IMR-90 (cell line): ENCODE results near the gene MYO7B. TPM values are rescaled to one million over a fixed set of nuclear protein-coding genes. Genes with fewer than 3 reads are reported as not detected.

Source experiments
- ATAC-seq: fragments of 200-7000 bp; cut with Tn5 transposase; 2 replicates; pipeline ENCODE4 v1.9.1; 2020; ENCODE audit warnings: low read depth, mild to moderate bottlenecking, moderate library complexity
- BruUV-seq: library from RNA; stranded (reverse); fragments of 400-500 nt; replicated peaks from 2 replicates; lab custom pipeline; 2021; lab: Mats Ljungman, UMichigan
- CTCF ChIA-PET: fragments of 300-600 bp; formaldehyde crosslinking; extraction: SDS; loops from one replicate; lab custom pipeline; 2021; ENCODE audit warnings: antibody characterized with exemption; lab: Yijun Ruan, JAX
- POLR2A ChIA-PET: fragments of 300-600 bp; sonication (Branson Sonifier 250); formaldehyde crosslinking; loops from one replicate; lab custom pipeline; 2022; ENCODE audit warnings: antibody characterized with exemption; ENCODE audit not compliant: unreplicated experiment; lab: Charles Lee
- DNase-seq: peaks from one replicate; pipeline ENCODE4 v3.0.0; 2013
- H2AFZ ChIP-seq: replicated peaks from 2 replicates; pipeline ENCODE3; 2013; ENCODE audit warnings: low read length, mild to moderate bottlenecking; ENCODE audit not compliant: poor library complexity
- H2AK5ac ChIP-seq: 2 replicates; pipeline ENCODE4 v1.6.1; 2013; ENCODE audit warnings: low read depth, low read length, inconsistent platforms
- H2AK9ac ChIP-seq: replicated peaks from 2 replicates; pipeline ENCODE3; 2013; ENCODE audit warnings: mild to moderate bottlenecking, low read depth, low read length, moderate library complexity; ENCODE audit not compliant: poor library complexity
- H2BK120ac ChIP-seq: 2 replicates; pipeline ENCODE4 v1.6.1; 2013; ENCODE audit warnings: low read depth, low read length, inconsistent platforms
- H2BK15ac ChIP-seq: 3 replicates; pipeline ENCODE4 v1.6.1; 2013; ENCODE audit warnings: low read depth, low read length, inconsistent platforms
- H2BK20ac ChIP-seq: 2 replicates; pipeline ENCODE4 v1.6.1; 2013; ENCODE audit warnings: low read depth, mild to moderate bottlenecking, inconsistent platforms, low read length, moderate library complexity
- H2BK5ac ChIP-seq: 2 replicates; pipeline ENCODE4 v1.6.1; 2013; ENCODE audit warnings: mild to moderate bottlenecking, low read depth, low read length, inconsistent platforms; ENCODE audit not compliant: poor library complexity, severe bottlenecking
- H3K14ac ChIP-seq: replicated peaks from 2 replicates; pipeline ENCODE4 v1.6.1; 2013; ENCODE audit warnings: low read depth, low read length, inconsistent platforms
- H3K18ac ChIP-seq: 2 replicates; pipeline ENCODE4 v1.6.1; 2013; ENCODE audit warnings: low read depth, low read length, control low read depth
- H3K23ac ChIP-seq: 2 replicates; pipeline ENCODE4 v1.6.1; 2013; ENCODE audit warnings: low read depth, low read length, inconsistent platforms
- H3K27ac ChIP-seq: 2 replicates; pipeline ENCODE4 v1.5.1; 2013; ENCODE audit warnings: mild to moderate bottlenecking, control low read depth, low read length; ENCODE audit not compliant: insufficient read depth
- H3K27me3 ChIP-seq: 2 replicates; pipeline ENCODE4 v1.6.1; 2013; ENCODE audit warnings: low read length; ENCODE audit not compliant: control insufficient read depth, insufficient read depth
- H3K36me3 ChIP-seq: 2 replicates; pipeline ENCODE4 v1.6.1; 2013; ENCODE audit warnings: low read length, mixed read lengths; ENCODE audit not compliant: control insufficient read depth, insufficient read depth
- H3K4ac ChIP-seq: 2 replicates; pipeline ENCODE4 v1.6.1; 2013; ENCODE audit warnings: low read depth, low read length, inconsistent platforms
- H3K4me1 ChIP-seq: 2 replicates; pipeline ENCODE4 v1.6.1; 2013; ENCODE audit warnings: low read length, mixed read lengths; ENCODE audit not compliant: control insufficient read depth, insufficient read depth
- H3K4me2 ChIP-seq: 2 replicates; pipeline ENCODE4 v1.6.1; 2013; ENCODE audit warnings: low read depth, mild to moderate bottlenecking, control low read depth, low read length, moderate library complexity
- H3K4me3 ChIP-seq: 2 replicates; pipeline ENCODE4 v1.5.1; 2013; ENCODE audit warnings: low read depth, mild to moderate bottlenecking, control low read depth, low read length, moderate library complexity; ENCODE audit not compliant: insufficient read depth
- H3K56ac ChIP-seq: 2 replicates; pipeline ENCODE4 v1.6.1; 2013; ENCODE audit warnings: low read length, inconsistent platforms; ENCODE audit not compliant: insufficient read depth; ENCODE audit errors: extremely low read depth
- H3K79me1 ChIP-seq, 2 experiments: 2 replicates each; pipeline ENCODE4 v1.6.1; 2013; ENCODE audit warnings: low read length in 2 of 2, inconsistent platforms in 1 of 2, low read depth in 1 of 2
- H3K9ac ChIP-seq: 2 replicates; pipeline ENCODE4 v1.6.1; 2013; ENCODE audit warnings: low read depth, low read length, control low read depth
- H3K9me1 ChIP-seq: 2 replicates; pipeline ENCODE4 v1.6.1; 2013; ENCODE audit warnings: low read length, inconsistent platforms; ENCODE audit not compliant: insufficient read depth
- H3K9me3 ChIP-seq: 2 replicates; pipeline ENCODE4 v1.6.1; 2013; ENCODE audit warnings: low read length; ENCODE audit not compliant: control insufficient read depth, insufficient read depth
- H4K20me1 ChIP-seq: 2 replicates; pipeline ENCODE4 v1.6.1; 2013; ENCODE audit warnings: low read length, inconsistent platforms; ENCODE audit not compliant: insufficient read depth
- H4K5ac ChIP-seq: 2 replicates; pipeline ENCODE4 v1.6.1; 2013; ENCODE audit warnings: mild to moderate bottlenecking, low read depth, low read length, control low read depth
- H4K8ac ChIP-seq, 2 experiments: 2 replicates each; pipeline ENCODE4 v1.6.1; 2013; ENCODE audit warnings: low read depth in 2 of 2, low read length in 2 of 2, control low read depth in 1 of 2, inconsistent platforms in 1 of 2
- H4K91ac ChIP-seq: 2 replicates; pipeline ENCODE4 v1.6.1; 2013; ENCODE audit warnings: low read depth, low read length, inconsistent platforms; ENCODE audit not compliant: insufficient read depth
- BHLHE40 ChIP-seq: fragments of 150-350 bp; IDR thresholded peaks from 2 replicates; pipeline ENCODE4 v1.6.1; 2016; ENCODE audit warnings: mild to moderate bottlenecking, low read depth, low read length
- CEBPB ChIP-seq: IDR thresholded peaks from 2 replicates; pipeline ENCODE4 v1.6.1; 2012; ENCODE audit warnings: low read depth, low read length, improper control_type of control experiment
- CHD1 ChIP-seq: IDR thresholded peaks from 2 replicates; pipeline ENCODE4 v1.6.1; 2012; ENCODE audit warnings: low read depth, low read length, improper control_type of control experiment
- FOS ChIP-seq: fragments of 150-350 bp; IDR thresholded peaks from 2 replicates; pipeline ENCODE4 v1.6.1; 2016; ENCODE audit warnings: low read depth, low read length
- MAFK ChIP-seq: IDR thresholded peaks from 2 replicates; pipeline ENCODE4 v1.6.1; 2012; ENCODE audit warnings: low read depth, low read length, improper control_type of control experiment
- MAZ ChIP-seq: IDR thresholded peaks from 2 replicates; pipeline ENCODE4 v1.6.1; 2012; ENCODE audit warnings: low read depth, mild to moderate bottlenecking, low read length, improper control_type of control experiment, moderate library complexity, borderline replicate concordance
- MXI1 ChIP-seq: IDR thresholded peaks from 2 replicates; pipeline ENCODE4 v1.6.1; 2012; ENCODE audit warnings: low read depth, mild to moderate bottlenecking, low read length, moderate library complexity, borderline replicate concordance
- NFE2L2 ChIP-seq: fragments of 150-350 bp; IDR thresholded peaks from 2 replicates; pipeline ENCODE4 v1.6.1; 2016; ENCODE audit warnings: low read depth, mild to moderate bottlenecking, low read length
- POLR2A ChIP-seq: IDR thresholded peaks from 2 replicates; pipeline ENCODE4 v1.6.1; 2012; ENCODE audit warnings: mild to moderate bottlenecking, low read depth, low read length
- RAD21 ChIP-seq: IDR thresholded peaks from 2 replicates; pipeline ENCODE4 v1.6.1; 2012; ENCODE audit warnings: low read length, improper control_type of control experiment
- RCOR1 ChIP-seq: IDR thresholded peaks from 2 replicates; pipeline ENCODE4 v1.6.1; 2012; ENCODE audit warnings: mild to moderate bottlenecking, low read length, improper control_type of control experiment; ENCODE audit not compliant: insufficient replicate concordance
- RFX5 ChIP-seq: IDR thresholded peaks from 2 replicates; pipeline ENCODE4 v1.8.0; 2012; ENCODE audit warnings: low read depth, mild to moderate bottlenecking, low read length, moderate library complexity
- SMC3 ChIP-seq: fragments of 150-350 bp; IDR thresholded peaks from 2 replicates; pipeline ENCODE4 v1.6.1; 2016; ENCODE audit warnings: low read depth, mild to moderate bottlenecking, antibody characterized with exemption, low read length, moderate library complexity
- WGBS, 2 experiments: methylation state at CpG; one replicate each; pipeline versions ENCODE4 v1.1.5 to v1.1.7; 2013; ENCODE audit warnings: missing lambda C conversion rate in 2 of 2; ENCODE audit not compliant: insufficient read length in 1 of 2; ENCODE audit errors: extremely low coverage in 2 of 2; 5-methylcytosine and 5-hydroxymethylcytosine counted together
- dilution Hi-C: fragments of 300-500 bp; cut with HindIII; formaldehyde crosslinking; loops from one replicate; pipeline ENCODE4 v1.14.3; 2018; ENCODE audit warnings: low sequenced_read_pairs; ENCODE audit not compliant: unreplicated experiment
- in situ Hi-C: fragments of 300-500 bp; cut with MboI; formaldehyde crosslinking; loops from 3 replicates; pipeline ENCODE4 v1.14.3; 2019; ENCODE audit warnings: low sequenced_read_pairs, inconsistent platforms, mixed read lengths
- intact Hi-C: fragments of 100-400 bp; cut with micrococcal nuclease; formaldehyde crosslinking; loops from 2 replicates; pipeline ENCODE4 v1.10.0; 2022
- polyA plus RNA-seq, 3 experiments: library from polyadenylated mRNA; depleted of rRNA; stranded (reverse); fragments of >200 nt; gene quantifications; 2 replicates each; pipeline ENCODE4 v1.2.3, GENCODE V29; 2012; ENCODE audit warnings: low replicate concordance in 1 of 3
- total RNA-seq: library from RNA; depleted of rRNA; stranded (reverse); fragments of >200 nt; gene quantifications from 2 replicates; pipeline ENCODE4 v1.2.3, GENCODE V29; 2012
- TF ChIP-seq, protein P1 (sequence below): fragments of 150-350 bp; IDR thresholded peaks from 2 replicates; pipeline ENCODE4 v1.6.1; 2017; ENCODE audit warnings: mild to moderate bottlenecking, antibody characterized with exemption, low read length, low read depth
- TF ChIP-seq, protein P2 (sequence below): fragments of 150-350 bp; IDR thresholded peaks from 2 replicates; pipeline ENCODE4 v1.6.1; 2016; ENCODE audit warnings: low read depth, mild to moderate bottlenecking, low read length, moderate library complexity, borderline replicate concordance

MYO7B gene
- total and polyA plus RNA-seq, 2 of the 4 experiments (the other 2 are of a cell fraction) = 0.18 to 0.46 TPM

DNA sequence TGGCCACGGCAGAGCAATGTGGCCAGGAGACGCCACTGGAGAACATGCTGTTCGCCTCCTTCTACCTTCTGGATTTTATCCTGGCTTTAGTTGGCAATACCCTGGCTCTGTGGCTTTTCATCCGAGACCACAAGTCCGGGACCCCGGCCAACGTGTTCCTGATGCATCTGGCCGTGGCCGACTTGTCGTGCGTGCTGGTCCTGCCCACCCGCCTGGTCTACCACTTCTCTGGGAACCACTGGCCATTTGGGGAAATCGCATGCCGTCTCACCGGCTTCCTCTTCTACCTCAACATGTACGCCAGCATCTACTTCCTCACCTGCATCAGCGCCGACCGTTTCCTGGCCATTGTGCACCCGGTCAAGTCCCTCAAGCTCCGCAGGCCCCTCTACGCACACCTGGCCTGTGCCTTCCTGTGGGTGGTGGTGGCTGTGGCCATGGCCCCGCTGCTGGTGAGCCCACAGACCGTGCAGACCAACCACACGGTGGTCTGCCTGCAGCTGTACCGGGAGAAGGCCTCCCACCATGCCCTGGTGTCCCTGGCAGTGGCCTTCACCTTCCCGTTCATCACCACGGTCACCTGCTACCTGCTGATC lies 115.4 kb downstream of the MYO7B start:
- Histone ChIP-seq H2AFZ (peak overlapping the region; percentile 6), H3K9me3 (no peaks in the 10 kb centered on the region), H4K8ac (no peak overlapping the region), H3K4me1 (peaks cover 7% of the 10 kb centered on the region; the same call in 1 of the 2 replicates), H4K5ac (no peak overlapping the region), H3K14ac (no peak overlapping the region), H3K27ac (no peak overlapping the region), H2BK5ac (no peak overlapping the region), H2AK9ac (no peak overlapping the region), H3K18ac (no peak overlapping the region), H3K27me3 (no peaks in the 10 kb centered on the region), H2BK15ac (no peak overlapping the region), H3K4me3 (no peak overlapping the region), H2BK120ac (no peak overlapping the region), H4K20me1 (peaks cover 5% of the 10 kb centered on the region), H3K4ac (no peak overlapping the region), H3K4me2 (no peak overlapping the region), H2BK20ac (no peak overlapping the region), H3K56ac (no peak overlapping the region), H3K79me1 (peaks cover 0 to 16% of the 10 kb centered on the region in 2 experiments; a peak in 2 of 4 replicates), H3K9me1 (peaks cover 17% of the 10 kb centered on the region; the same call in 1 of the 2 replicates), H3K9ac (no peak overlapping the region), H2AK5ac (no peak overlapping the region), H3K23ac (no peak overlapping the region), H4K91ac (no peak overlapping the region), H3K36me3 (peaks cover 14% of the 10 kb centered on the region)
- POLR2A ChIA-PET = no interaction called here
- dilution Hi-C loops (no loop called here), in situ Hi-C loops (no loop called here), intact Hi-C loops (no loop called here)
- TF ChIP-seq NFE2L2 (no peak), SMC3 (no peak), MAZ (no peak), CEBPB (no peak), RAD21 (no peak), RFX5 (no peak), MXI1 (no peak), FOS (no peak), BHLHE40 (no peak), CHD1 (no peak), RCOR1 (no peak), MAFK (no peak), POLR2A (no peak)
- TF ChIP-seq, protein P1, sequence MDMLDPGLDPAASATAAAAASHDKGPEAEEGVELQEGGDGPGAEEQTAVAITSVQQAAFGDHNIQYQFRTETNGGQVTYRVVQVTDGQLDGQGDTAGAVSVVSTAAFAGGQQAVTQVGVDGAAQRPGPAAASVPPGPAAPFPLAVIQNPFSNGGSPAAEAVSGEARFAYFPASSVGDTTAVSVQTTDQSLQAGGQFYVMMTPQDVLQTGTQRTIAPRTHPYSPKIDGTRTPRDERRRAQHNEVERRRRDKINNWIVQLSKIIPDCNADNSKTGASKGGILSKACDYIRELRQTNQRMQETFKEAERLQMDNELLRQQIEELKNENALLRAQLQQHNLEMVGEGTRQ = no peak
- TF ChIP-seq, protein P2, sequence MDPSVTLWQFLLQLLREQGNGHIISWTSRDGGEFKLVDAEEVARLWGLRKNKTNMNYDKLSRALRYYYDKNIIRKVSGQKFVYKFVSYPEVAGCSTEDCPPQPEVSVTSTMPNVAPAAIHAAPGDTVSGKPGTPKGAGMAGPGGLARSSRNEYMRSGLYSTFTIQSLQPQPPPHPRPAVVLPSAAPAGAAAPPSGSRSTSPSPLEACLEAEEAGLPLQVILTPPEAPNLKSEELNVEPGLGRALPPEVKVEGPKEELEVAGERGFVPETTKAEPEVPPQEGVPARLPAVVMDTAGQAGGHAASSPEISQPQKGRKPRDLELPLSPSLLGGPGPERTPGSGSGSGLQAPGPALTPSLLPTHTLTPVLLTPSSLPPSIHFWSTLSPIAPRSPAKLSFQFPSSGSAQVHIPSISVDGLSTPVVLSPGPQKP = no peak
- CTCF ChIA-PET = interaction anchor here (2.3 kb wide), 1 partner anchor 60 kb away, joined by 15 read pairs; no protein-coding TSS in a partner anchor
- no peak for ATAC-seq
- 92% methylated on average over 20 of the region's 28 CpGs; no CpG with 5 or more reads in 1 of the 2 experiments for WGBS, 2 experiments
- BruUV-seq = no TSS peak
- DNase-seq = no peak
